WTC11 (cell line): Measurements from ENCODE around the gene ACHE. TPM values are rescaled to one million over a fixed set of nuclear protein-coding genes. Genes with fewer than 3 reads are reported as not detected.

Experiments used
- ATAC-seq: fragments of 200-7000 bp; cut with Tn5 transposase; 2 replicates; pipeline ENCODE4 v1.10.0; 2021; ENCODE audit warnings: mild to moderate bottlenecking, moderate library complexity
- CTCF ChIA-PET: fragments of 300-600 bp; sonication (Branson Sonifier 250); formaldehyde crosslinking; loops from one replicate; lab custom pipeline; 2021; ENCODE audit warnings: antibody characterized with exemption; lab: Charles Lee
- POLR2A ChIA-PET: fragments of 350-600 bp; sonication (Branson Sonifier 250); formaldehyde crosslinking; loops from one replicate; lab custom pipeline; 2021; ENCODE audit warnings: antibody characterized with exemption; lab: Charles Lee
- DNase-seq: peaks from one replicate; pipeline ENCODE4 v3.0.0; 2021; ENCODE audit warnings: low spot score
- H3K27ac Mint-ChIP-seq: 2 replicates; pipeline ENCODE4 v1.8.0; 2021; ENCODE audit warnings: mixed read lengths
- H3K27me3 Mint-ChIP-seq: 2 replicates; pipeline ENCODE4 v1.8.0; 2021; ENCODE audit warnings: low read depth, mild to moderate bottlenecking, moderate library complexity, mixed read lengths
- H3K36me3 Mint-ChIP-seq: 2 replicates; pipeline ENCODE4 v1.8.0; 2021; ENCODE audit warnings: mixed read lengths
- H3K4me1 Mint-ChIP-seq: 2 replicates; pipeline ENCODE4 v1.8.0; 2022; ENCODE audit warnings: mixed read lengths
- H3K4me3 Mint-ChIP-seq: 2 replicates; pipeline ENCODE4 v1.8.0; 2021; ENCODE audit warnings: mild to moderate bottlenecking, moderate library complexity, mixed read lengths
- H3K9me3 Mint-ChIP-seq: 2 replicates; pipeline ENCODE4 v1.8.0; 2021; ENCODE audit warnings: mixed read lengths
- CBFB ChIP-seq: sonication (generic); formaldehyde crosslinking; IDR thresholded peaks from 2 replicates; pipeline ENCODE4 v1.8.1; 2022; ENCODE audit warnings: mild to moderate bottlenecking, low read depth, missing genetic modification reagents
- CREM ChIP-seq: sonication (generic); formaldehyde crosslinking; IDR thresholded peaks from 2 replicates; pipeline ENCODE4 v1.8.1; 2022; ENCODE audit warnings: mild to moderate bottlenecking, missing genetic modification reagents, moderate library complexity
- E2F5 ChIP-seq: sonication (generic); formaldehyde crosslinking; IDR thresholded peaks from 2 replicates; pipeline ENCODE4 v1.8.1; 2022; ENCODE audit warnings: mild to moderate bottlenecking, moderate library complexity, missing genetic modification reagents
- GABPB1 ChIP-seq: sonication (generic); formaldehyde crosslinking; IDR thresholded peaks from 2 replicates; pipeline ENCODE4 v1.8.1; 2023; ENCODE audit warnings: mild to moderate bottlenecking, missing genetic modification reagents
- GRHL2 ChIP-seq: fragments of 250-450 bp; sonication (Bioruptor Pico); IDR thresholded peaks from 2 replicates; pipeline ENCODE4 v1.8.0; 2022; ENCODE audit warnings: mild to moderate bottlenecking, moderate library complexity; ENCODE audit not compliant: insufficient replicate concordance, severe bottlenecking
- HMGXB4 ChIP-seq: sonication (generic); formaldehyde crosslinking; IDR thresholded peaks from 2 replicates; pipeline ENCODE4 v1.8.1; 2023; ENCODE audit warnings: mild to moderate bottlenecking, moderate library complexity, missing genetic modification reagents
- MXD4 ChIP-seq: fragments of 250-450 bp; sonication (Bioruptor Pico); IDR thresholded peaks from 2 replicates; pipeline ENCODE4 v1.8.0; 2021; ENCODE audit warnings: mild to moderate bottlenecking, moderate library complexity, borderline replicate concordance
- NR1H2 ChIP-seq: sonication (generic); formaldehyde crosslinking; IDR thresholded peaks from 2 replicates; pipeline ENCODE4 v1.9.0; 2021; ENCODE audit warnings: mild to moderate bottlenecking, moderate library complexity, missing genetic modification reagents
- PREB ChIP-seq: sonication (generic); formaldehyde crosslinking; IDR thresholded peaks from 2 replicates; pipeline ENCODE4 v1.8.1; 2022; ENCODE audit warnings: mild to moderate bottlenecking, missing genetic modification reagents, moderate library complexity, borderline replicate concordance
- SMAD4 ChIP-seq: sonication (generic); formaldehyde crosslinking; IDR thresholded peaks from 2 replicates; pipeline ENCODE4 v1.8.0; 2022; ENCODE audit warnings: mild to moderate bottlenecking, missing genetic modification reagents
- ZBTB21 ChIP-seq: sonication (generic); formaldehyde crosslinking; IDR thresholded peaks from 2 replicates; pipeline ENCODE4 v1.8.1; 2023; ENCODE audit warnings: mild to moderate bottlenecking, missing genetic modification reagents, borderline replicate concordance
- ZBTB43 ChIP-seq: sonication (generic); formaldehyde crosslinking; IDR thresholded peaks from 2 replicates; pipeline ENCODE4 v1.8.1; 2023; ENCODE audit warnings: mild to moderate bottlenecking, missing genetic modification reagents
- ZNF263 ChIP-seq: sonication (generic); formaldehyde crosslinking; IDR thresholded peaks from 2 replicates; pipeline ENCODE4 v1.8.1; 2022; ENCODE audit warnings: low read depth, mild to moderate bottlenecking, moderate library complexity, missing genetic modification reagents
- ZNF396 ChIP-seq: fragments of 250-450 bp; sonication (Bioruptor Pico); IDR thresholded peaks from 2 replicates; pipeline ENCODE4 v1.8.0; 2021; ENCODE audit warnings: mild to moderate bottlenecking, moderate library complexity, borderline replicate concordance
- total RNA-seq: library from RNA; stranded (reverse); gene quantifications from 3 replicates; pipeline ENCODE4 v1.2.3, GENCODE V29; 2021
- TF ChIP-seq, protein P1 (sequence below): sonication (generic); formaldehyde crosslinking; IDR thresholded peaks from 2 replicates; pipeline ENCODE4 v1.8.1; 2023; ENCODE audit warnings: mild to moderate bottlenecking, missing genetic modification reagents, borderline replicate concordance
- TF ChIP-seq, protein P2 (sequence below): fragments of 250-450 bp; sonication (Bioruptor Pico); IDR thresholded peaks from 2 replicates; pipeline ENCODE4 v1.9.0; 2021; ENCODE audit warnings: mild to moderate bottlenecking
- TF ChIP-seq, protein P3 (sequence below): fragments of 250-450 bp; sonication (Bioruptor Pico); IDR thresholded peaks from 2 replicates; pipeline ENCODE4 v1.9.0; 2021; ENCODE audit warnings: moderate library complexity, mild to moderate bottlenecking, inconsistent platforms, borderline replicate concordance
- TF ChIP-seq, protein P4 (sequence below): sonication (generic); formaldehyde crosslinking; IDR thresholded peaks from 2 replicates; pipeline ENCODE4 v1.8.0; 2022; ENCODE audit warnings: mild to moderate bottlenecking, missing genetic modification reagents

Gene ACHE
- total RNA-seq, 1 experiment from 2014 or later, result 7.7 TPM

GRCh38 chr7:100914879-100915447 lies 19.3 kb upstream of the ACHE start:
- TF ChIP-seq HMGXB4 (no peak), ZBTB43 (CRISPR knock-in tag) (no peak), ZNF263 (CRISPR knock-in tag) (no peak), CREM (CRISPR knock-in tag) (no peak), GABPB1 (CRISPR knock-in tag) (no peak), GRHL2 (no peak), ZNF396 (CRISPR knock-in tag) (no peak)
- TF ChIP-seq, protein P1, sequence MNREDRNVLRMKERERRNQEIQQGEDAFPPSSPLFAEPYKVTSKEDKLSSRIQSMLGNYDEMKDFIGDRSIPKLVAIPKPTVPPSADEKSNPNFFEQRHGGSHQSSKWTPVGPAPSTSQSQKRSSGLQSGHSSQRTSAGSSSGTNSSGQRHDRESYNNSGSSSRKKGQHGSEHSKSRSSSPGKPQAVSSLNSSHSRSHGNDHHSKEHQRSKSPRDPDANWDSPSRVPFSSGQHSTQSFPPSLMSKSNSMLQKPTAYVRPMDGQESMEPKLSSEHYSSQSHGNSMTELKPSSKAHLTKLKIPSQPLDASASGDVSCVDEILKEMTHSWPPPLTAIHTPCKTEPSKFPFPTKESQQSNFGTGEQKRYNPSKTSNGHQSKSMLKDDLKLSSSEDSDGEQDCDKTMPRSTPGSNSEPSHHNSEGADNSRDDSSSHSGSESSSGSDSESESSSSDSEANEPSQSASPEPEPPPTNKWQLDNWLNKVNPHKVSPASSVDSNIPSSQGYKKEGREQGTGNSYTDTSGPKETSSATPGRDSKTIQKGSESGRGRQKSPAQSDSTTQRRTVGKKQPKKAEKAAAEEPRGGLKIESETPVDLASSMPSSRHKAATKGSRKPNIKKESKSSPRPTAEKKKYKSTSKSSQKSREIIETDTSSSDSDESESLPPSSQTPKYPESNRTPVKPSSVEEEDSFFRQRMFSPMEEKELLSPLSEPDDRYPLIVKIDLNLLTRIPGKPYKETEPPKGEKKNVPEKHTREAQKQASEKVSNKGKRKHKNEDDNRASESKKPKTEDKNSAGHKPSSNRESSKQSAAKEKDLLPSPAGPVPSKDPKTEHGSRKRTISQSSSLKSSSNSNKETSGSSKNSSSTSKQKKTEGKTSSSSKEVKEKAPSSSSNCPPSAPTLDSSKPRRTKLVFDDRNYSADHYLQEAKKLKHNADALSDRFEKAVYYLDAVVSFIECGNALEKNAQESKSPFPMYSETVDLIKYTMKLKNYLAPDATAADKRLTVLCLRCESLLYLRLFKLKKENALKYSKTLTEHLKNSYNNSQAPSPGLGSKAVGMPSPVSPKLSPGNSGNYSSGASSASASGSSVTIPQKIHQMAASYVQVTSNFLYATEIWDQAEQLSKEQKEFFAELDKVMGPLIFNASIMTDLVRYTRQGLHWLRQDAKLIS (CRISPR knock-in tag), result no peak
- TF ChIP-seq, protein P2, sequence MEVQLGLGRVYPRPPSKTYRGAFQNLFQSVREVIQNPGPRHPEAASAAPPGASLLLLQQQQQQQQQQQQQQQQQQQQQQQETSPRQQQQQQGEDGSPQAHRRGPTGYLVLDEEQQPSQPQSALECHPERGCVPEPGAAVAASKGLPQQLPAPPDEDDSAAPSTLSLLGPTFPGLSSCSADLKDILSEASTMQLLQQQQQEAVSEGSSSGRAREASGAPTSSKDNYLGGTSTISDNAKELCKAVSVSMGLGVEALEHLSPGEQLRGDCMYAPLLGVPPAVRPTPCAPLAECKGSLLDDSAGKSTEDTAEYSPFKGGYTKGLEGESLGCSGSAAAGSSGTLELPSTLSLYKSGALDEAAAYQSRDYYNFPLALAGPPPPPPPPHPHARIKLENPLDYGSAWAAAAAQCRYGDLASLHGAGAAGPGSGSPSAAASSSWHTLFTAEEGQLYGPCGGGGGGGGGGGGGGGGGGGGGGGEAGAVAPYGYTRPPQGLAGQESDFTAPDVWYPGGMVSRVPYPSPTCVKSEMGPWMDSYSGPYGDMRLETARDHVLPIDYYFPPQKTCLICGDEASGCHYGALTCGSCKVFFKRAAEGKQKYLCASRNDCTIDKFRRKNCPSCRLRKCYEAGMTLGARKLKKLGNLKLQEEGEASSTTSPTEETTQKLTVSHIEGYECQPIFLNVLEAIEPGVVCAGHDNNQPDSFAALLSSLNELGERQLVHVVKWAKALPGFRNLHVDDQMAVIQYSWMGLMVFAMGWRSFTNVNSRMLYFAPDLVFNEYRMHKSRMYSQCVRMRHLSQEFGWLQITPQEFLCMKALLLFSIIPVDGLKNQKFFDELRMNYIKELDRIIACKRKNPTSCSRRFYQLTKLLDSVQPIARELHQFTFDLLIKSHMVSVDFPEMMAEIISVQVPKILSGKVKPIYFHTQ (CRISPR knock-in tag), result no peak
- TF ChIP-seq, protein P3, sequence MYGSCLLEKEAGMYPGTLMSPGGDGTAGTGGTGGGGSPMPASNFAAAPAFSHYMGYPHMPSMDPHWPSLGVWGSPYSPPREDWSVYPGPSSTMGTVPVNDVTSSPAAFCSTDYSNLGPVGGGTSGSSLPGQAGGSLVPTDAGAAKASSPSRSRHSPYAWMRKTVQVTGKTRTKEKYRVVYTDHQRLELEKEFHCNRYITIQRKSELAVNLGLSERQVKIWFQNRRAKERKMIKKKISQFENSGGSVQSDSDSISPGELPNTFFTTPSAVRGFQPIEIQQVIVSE (CRISPR knock-in tag), result no peak
- H3K9me3 Mint-ChIP-seq, result peaks cover 4% of the 10 kb centered on the region; the same call in 1 of the 2 replicates
- no peaks in the 10 kb centered on the region for H3K36me3 Mint-ChIP-seq
- H3K27me3 Mint-ChIP-seq, result no peaks in the 10 kb centered on the region; the same call in 1 of the 2 replicates
- ATAC-seq (no peak), DNase-seq (no peak)
- H3K4me3 Mint-ChIP-seq, result no peak overlapping the region
- H3K27ac Mint-ChIP-seq, result no peak overlapping the region; the same call in 1 of the 2 replicates
- H3K4me1 Mint-ChIP-seq, result peaks cover 27% of the 10 kb centered on the region
- POLR2A ChIA-PET, result no interaction called here
- CTCF ChIA-PET, result no interaction called here

- Mint-ChIP-seq H3K4me3 (no peak overlapping the region), H3K27ac (no peak overlapping the region)
- CTCF ChIA-PET, result no interaction called here
- no peak for TF ChIP-seq ZNF263 (CRISPR knock-in tag)
- TF ChIP-seq NR1H2 (CRISPR knock-in tag), result no peak
- TF ChIP-seq E2F5 (CRISPR knock-in tag), result no peak
- no peak for TF ChIP-seq ZBTB21 (CRISPR knock-in tag)
- TF ChIP-seq SMAD4 (CRISPR knock-in tag), result no peak
- TF ChIP-seq, protein P4, sequence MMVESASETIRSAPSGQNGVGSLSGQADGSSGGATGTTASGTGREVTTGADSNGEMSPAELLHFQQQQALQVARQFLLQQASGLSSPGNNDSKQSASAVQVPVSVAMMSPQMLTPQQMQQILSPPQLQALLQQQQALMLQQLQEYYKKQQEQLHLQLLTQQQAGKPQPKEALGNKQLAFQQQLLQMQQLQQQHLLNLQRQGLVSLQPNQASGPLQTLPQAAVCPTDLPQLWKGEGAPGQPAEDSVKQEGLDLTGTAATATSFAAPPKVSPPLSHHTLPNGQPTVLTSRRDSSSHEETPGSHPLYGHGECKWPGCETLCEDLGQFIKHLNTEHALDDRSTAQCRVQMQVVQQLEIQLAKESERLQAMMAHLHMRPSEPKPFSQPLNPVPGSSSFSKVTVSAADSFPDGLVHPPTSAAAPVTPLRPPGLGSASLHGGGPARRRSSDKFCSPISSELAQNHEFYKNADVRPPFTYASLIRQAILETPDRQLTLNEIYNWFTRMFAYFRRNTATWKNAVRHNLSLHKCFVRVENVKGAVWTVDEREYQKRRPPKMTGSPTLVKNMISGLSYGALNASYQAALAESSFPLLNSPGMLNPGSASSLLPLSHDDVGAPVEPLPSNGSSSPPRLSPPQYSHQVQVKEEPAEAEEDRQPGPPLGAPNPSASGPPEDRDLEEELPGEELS, result no peak
- TF ChIP-seq GABPB1 (CRISPR knock-in tag), result no peak
- TF ChIP-seq CBFB (CRISPR knock-in tag), result no peak
- no peak for TF ChIP-seq MXD4 (CRISPR knock-in tag)
- no peak for TF ChIP-seq PREB (CRISPR knock-in tag)
These were observed 18.7 kb upstream of the ACHE start for GRCh38 chr7:100914208-100914878.

More at GRCh38 chr7:100914208-100914878, 18.7 kb upstream of the ACHE start:
- POLR2A ChIA-PET, result no interaction called here
- DNase-seq (no peak), ATAC-seq (no peak)
- Mint-ChIP-seq H3K27me3 (no peaks in the 10 kb centered on the region; the same call in 1 of the 2 replicates), H3K4me1 (peaks cover 20% of the 10 kb centered on the region), H3K9me3 (no peaks in the 10 kb centered on the region), H3K36me3 (no peaks in the 10 kb centered on the region)
